ENCODE results near the gene NPTX2.
"Not testable (repeated sequence)": the region's sequence is repeated elsewhere in the genome, so short reads cannot be mapped to it uniquely, and the experiment has no call there.

Gene NPTX2, protein sequence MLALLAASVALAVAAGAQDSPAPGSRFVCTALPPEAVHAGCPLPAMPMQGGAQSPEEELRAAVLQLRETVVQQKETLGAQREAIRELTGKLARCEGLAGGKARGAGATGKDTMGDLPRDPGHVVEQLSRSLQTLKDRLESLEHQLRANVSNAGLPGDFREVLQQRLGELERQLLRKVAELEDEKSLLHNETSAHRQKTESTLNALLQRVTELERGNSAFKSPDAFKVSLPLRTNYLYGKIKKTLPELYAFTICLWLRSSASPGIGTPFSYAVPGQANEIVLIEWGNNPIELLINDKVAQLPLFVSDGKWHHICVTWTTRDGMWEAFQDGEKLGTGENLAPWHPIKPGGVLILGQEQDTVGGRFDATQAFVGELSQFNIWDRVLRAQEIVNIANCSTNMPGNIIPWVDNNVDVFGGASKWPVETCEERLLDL

GRCh38 chr7:98617051-98617959 is at the start of gene NPTX2:
TSS of gene NPTX2 (plus strand) at chr7:98617285. CDS start at chr7:98617462, 177 bp downstream.
- DNase-seq, result no peak

DNA sequence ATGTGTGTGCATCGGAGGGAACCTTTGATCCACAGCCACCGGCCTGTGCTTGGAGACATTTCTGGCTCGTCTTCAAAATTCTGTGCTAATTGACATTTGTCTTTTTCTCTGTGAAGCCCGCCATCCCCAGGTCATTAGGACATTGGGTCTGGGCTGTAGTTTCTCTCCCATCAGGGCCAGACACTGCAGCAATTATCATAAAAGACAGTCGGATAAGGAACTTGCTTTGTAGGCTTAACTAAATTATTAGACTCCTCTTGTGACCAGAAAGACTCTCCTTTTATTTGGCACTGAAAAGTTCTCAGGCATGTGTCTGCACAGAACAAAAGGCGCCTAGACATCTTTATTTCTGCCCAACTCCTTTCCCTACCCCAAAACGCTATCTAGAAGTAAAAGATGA is 49.1 kb upstream of the NPTX2 start:
- DNase-seq, result no peak

DNA sequence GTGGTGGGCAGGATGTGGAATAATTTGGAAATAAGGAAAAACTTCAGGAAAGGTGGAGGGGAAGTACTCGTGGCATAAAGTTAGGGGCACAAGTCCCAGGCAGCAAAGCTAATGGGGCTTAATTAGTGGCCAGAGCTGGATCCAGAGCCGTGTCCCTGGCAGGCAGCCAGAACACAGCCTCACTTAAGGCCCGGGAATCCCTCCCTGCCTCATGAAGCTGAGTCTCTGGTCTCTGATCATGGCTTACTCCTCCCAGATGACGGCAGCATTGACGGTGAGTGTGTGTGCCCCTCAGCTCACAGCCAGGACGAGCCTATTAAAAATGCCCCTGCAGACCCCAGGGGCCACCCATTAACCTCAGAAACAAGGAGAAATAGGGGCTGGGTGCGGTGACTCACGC is 48.2 kb upstream of the NPTX2 start:
- no peak for DNase-seq

- no peak for DNase-seq
Measured at GRCh38 chr7:98569691-98570337, 47.3 kb upstream of the NPTX2 start.

DNA sequence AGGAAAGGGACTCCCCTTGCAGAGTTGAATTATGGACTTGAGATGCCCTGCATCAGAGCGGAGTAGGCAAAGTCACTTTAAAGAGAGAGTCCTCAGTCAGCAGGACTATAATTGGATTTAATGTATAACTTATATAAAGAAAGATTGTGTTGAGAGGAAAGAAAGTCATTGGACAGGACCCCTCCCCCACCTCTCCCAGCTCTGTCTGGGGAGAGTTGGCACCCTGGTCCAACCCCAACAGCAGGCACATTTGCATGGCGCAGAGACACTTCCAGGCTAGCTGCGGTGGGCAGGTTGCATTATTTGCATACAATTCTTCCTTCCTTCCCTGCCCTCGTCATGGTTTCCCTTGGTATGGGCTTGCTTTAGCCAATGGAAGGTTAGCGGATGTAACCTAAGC is 46.1 kb upstream of the NPTX2 start:
- no peak for DNase-seq

DNA sequence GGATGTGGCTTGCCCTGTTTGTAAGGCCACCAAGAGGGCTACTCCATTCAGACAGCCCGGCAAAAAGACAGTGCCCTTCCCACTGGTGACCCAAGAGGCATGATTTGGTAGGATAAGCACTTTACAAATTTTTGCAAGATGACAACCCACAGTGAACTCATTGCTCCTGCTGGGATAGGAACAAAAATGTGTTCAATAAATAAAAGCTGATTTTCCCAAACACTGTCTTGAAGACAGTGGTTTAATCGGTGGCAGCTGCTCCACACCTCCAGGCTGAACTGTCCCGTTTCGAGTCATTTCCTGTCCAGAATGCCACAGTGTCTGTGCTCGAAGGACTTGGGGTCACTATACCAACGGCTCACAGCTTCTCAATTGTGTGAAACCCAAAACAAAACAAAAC is 45.1 kb upstream of the NPTX2 start:
- no peak for DNase-seq

- not testable (repeated sequence) for DNase-seq
Measured at GRCh38 chr7:98572716-98573115, 44.4 kb upstream of the NPTX2 start.

DNA sequence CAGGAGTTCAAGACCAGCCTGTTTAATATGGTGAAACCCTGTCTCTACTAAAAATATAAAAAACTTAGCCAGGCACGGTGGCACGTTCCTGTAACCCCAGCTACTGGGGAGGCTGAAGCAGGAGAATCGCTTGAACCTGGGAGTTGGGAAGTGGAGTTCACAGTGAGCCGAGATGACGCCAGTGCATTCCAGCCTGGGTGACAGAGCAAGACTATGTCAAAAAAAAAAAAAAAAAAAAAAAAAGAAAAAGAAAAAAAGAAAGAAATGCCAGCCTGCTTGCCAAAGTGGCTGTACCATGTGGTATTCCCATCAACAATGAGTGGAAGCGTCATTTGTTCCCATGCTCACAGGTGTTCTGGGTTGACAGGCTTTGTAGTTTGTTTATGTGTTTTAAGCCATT is 43.3 kb upstream of the NPTX2 start:
- DNase-seq, result no peak

DNA sequence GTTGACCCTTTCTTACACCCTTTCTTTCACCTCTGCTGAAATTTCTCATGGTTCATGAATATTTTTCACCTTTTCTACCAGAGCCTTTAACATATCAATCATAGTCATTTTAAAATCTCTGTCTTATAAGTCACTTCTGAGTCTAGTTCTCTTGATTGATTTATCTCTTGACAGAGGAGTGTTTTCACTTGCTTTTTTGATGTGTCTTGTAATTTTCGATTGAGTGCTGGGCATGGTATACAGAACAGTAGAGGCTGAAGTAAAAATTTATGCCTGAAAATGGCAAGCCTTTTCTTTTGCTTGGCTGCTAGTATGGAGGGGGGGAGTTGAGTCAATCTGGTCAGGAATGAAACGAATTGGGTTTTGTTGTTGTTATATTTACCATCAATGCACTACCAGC is 41.2 kb upstream of the NPTX2 start:
- DNase-seq, result no peak

GRCh38 chr7:98584830-98585229 is 32.3 kb upstream of the NPTX2 start:
- no peak for DNase-seq

GRCh38 chr7:98591926-98592325 is 25.2 kb upstream of the NPTX2 start:
- DNase-seq, result no peak

DNA sequence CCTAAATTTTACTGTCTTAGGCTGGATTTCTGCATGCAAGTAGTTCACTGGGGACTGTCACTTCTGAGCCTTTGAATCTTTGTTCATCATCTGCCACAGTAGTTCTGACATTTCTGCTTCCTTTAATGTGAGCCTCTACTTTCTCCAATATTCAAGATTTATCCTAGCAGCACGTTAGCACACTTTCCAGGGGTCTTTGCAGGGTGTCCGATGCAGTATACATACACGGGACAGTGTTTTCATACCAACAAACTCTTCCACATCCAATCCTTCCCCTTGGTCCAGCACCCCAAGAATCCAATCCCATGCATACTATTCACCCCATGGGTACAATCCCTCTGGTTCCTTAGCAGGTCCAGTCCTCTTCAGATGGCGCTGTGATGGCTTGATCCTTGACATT is 22.7 kb upstream of the NPTX2 start:
- DNase-seq, result no peak

- DNase-seq, result no peak
Measured at GRCh38 chr7:98594787-98595186, 22.3 kb upstream of the NPTX2 start.

DNA sequence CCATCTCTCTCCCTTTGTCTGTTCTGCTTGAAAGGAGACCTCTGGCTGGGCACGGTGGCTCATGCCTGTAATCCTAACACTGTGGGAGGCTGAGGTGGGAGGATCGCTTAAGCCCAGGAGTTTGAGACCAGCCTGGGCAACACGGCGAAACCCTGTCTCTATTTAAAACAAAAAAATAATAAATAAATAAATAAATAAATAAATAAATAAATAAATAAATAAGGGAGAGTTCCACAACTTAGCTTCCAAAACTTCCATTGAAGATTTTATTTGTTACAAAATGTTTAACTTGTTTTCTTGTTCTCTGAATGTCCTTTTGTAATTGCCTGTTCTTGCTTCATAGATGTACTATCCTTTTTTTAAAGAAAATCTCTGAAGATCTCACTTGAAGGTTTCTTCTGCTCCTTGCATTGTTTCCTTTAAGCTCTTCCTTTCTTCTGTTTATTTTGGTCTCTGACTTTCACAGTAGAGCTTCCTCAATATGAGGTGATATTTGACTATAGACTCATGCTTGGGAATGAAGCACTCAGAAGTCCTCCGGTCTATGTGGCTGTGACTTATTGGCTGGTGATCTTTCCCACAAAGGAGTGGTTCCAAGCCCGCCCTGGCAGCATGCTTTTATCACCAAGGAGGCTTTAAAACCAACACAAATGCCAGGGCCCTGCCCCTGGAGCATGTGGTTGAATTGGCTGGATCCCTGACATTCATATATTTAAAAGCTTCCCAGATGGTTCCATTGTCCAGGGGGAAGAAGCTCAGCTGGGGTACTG is 18.1 kb upstream of the NPTX2 start:
- DNase-seq, result no peak

DNA sequence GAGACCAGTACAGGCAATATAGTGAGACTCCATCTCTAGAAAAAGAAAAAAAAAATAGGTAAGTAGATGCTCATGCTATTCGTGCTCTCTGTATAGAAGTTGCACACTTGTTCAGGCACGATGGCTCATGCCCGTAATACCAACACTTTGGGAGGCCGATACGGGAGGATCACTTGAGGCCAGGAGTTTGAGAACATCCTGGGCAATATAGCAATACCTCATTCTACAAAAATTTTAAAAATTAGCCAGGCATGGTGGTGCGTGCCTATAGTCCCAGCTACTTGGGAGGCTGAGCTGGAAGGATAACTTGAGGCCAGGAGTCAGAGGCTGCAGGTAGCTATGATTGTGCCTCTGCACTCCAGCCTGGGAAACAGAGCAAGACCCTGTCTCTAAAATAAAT is 17.2 kb upstream of the NPTX2 start:
- no peak for DNase-seq

- DNase-seq, result no peak
Measured at GRCh38 chr7:98602755-98603398, 14.2 kb upstream of the NPTX2 start.

DNA sequence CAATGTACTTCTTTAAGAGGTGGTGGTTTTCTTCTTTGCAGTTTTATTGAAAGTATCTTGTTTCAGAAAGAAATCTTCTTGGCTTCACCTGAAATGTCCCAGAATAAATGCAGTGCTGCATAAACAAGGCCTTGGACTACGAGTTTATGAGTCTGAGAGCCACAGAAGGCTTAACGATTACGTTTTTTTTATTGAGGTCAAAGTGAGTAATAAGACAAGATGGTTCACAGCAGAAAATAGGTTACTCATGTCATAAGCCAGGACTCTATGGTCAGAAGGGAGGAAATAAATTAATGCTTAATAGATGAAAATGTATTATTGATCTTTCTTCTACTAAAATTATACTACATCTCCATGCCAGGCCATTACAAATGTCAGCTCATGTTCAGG is 13.7 kb upstream of the NPTX2 start:
- no peak for DNase-seq

GRCh38 chr7:98613601-98614425 is 3.3 kb upstream of the NPTX2 start:
- peak; percentile 53 for DNase-seq

DNA sequence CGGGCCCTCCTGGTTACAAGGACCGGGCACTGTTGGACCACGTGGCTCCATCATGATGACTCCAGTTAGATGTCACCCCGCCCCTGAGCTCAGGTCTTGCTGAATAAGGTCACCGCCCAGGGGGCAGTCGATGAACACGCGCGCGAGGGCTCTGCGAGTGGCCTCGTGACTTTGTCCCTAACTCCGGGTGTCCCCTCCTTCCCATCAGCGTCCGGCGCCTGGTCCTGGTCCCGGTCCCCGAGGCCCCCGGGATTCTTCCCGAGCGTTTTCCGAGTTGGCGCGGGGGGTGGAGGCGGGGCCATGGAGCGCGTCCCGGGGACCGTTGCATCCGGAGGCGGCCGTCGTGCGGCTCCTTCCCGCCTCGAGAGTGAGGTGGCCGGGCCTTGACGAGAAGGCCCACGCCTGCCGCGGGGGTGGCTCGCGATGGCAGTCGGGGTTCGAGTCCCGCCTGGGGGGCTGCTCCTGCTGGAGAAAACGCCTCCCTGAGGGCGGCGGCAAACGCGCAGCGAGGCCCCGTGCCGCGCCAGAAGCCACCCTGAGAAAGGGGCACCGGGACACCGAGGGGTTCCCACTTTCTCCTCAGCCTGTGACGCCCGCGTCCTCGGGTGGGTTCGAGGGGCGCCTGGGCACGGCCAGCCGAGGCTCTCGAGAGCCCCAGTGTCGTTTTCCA is 569 bp upstream of the NPTX2 start:
- no peak for DNase-seq

DNA sequence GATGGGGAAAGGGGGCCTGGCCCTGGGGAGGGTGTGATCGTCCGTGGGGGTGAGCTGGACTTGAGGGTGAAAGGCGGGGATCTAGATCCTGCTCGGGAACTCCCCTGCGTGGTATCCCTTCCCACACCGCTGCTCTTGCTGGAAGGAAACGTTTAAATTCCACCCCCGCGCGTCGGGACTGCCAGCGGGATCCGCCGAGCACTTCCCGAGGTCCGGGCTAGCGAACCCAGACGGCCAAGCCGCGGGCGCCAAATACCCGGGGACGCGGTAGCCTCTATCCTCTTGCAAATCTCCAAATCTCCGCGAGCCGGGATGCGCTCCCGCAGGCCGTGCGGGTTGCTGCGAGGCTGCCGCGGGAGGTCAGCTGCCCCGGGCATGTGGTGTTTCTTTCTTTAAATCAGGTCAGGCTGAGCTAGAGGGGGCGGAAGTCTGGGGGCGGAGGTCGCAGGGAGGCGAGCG is 904 bp downstream of the NPTX2 start:
- no peak for DNase-seq

GRCh38 chr7:98618786-98619185 is 1.7 kb downstream of the NPTX2 start:
- no peak for DNase-seq
